C4-2B (cell line): ENCODE results near the gene GCNT3.
"Not testable (repeated sequence)": the region's sequence is repeated elsewhere in the genome, so short reads cannot be mapped to it uniquely, and the experiment has no call there.

ENCODE experiments used
- H3K27ac ChIP-seq: fragments of 450-650 bp; 2 replicates; pipeline ENCODE4 v1.5.1; 2017
- CTCF ChIP-seq: fragments of 450-650 bp; conservative IDR thresholded peaks from 2 replicates; pipeline ENCODE4 v1.5.1; 2017; ENCODE audit warnings: mild to moderate bottlenecking
- ZFX ChIP-seq: fragments of 450-650 bp; IDR thresholded peaks from 2 replicates; pipeline ENCODE4 v1.6.1; 2017

GCNT3 gene

DNA sequence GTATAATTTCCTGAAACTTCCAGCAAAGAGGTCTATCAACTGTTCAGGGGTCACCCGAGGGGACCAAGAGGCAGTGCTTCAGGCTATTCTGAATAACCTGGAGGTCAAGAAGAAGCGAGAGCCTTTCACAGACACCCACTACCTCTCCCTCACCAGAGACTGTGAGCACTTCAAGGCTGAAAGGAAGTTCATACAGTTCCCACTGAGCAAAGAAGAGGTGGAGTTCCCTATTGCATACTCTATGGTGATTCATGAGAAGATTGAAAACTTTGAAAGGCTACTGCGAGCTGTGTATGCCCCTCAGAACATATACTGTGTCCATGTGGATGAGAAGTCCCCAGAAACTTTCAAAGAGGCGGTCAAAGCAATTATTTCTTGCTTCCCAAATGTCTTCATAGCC is 6.8 kb downstream of the GCNT3 start:
- TF ChIP-seq ZFX, result no peak
- no peak for TF ChIP-seq CTCF

GRCh38 chr15:59622289-59622688 is 10.7 kb downstream of the GCNT3 start:
- H3K27ac ChIP-seq, result no peak overlapping the region
- TF ChIP-seq CTCF (peak; percentile 49), ZFX (no peak)

More for the DNA sequence above, 6.8 kb downstream of the GCNT3 start:
- H3K27ac ChIP-seq, result no peak overlapping the region

- TF ChIP-seq CTCF (peak; percentile 51), ZFX (no peak)
- H3K27ac ChIP-seq, result no peak overlapping the region
Observed at GRCh38 chr15:59632714-59633113, 21.1 kb downstream of the GCNT3 start.

- H3K27ac ChIP-seq, result no peak overlapping the region
- TF ChIP-seq CTCF (no peak), ZFX (no peak)
Observed at GRCh38 chr15:59636184-59636583, 24.6 kb downstream of the GCNT3 start.

- TF ChIP-seq CTCF, result peak; percentile 40
- H3K27ac ChIP-seq, result not testable (repeated sequence)
Observed at GRCh38 chr15:59637507-59637906, 25.9 kb downstream of the GCNT3 start.

GRCh38 chr15:59642351-59642750 is 30.8 kb downstream of the GCNT3 start:
- H3K27ac ChIP-seq, result no peak overlapping the region
- TF ChIP-seq CTCF (peak; percentile 44), ZFX (no peak)

DNA sequence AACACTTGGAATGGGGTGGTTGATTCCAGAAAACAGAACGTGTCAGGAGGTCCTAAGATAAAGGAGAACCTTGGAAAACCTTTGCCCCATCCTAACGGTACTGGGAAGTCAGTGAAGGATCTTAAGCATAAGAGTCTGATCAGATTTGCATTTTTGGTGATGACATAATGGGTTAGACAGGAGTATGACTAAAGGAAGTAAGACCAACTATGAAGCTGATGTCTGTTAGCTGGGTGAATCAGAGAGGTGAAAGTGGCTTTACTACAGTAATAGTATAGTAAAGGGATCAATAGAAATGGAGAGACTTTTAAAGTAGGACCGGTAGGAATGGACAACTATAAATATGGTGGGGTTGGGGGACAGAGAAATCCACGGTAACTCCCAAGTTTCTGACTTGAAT is 33.2 kb downstream of the GCNT3 start:
- TF ChIP-seq ZFX, result no peak
- no peak for TF ChIP-seq CTCF
- H3K27ac ChIP-seq, result no peak overlapping the region

DNA sequence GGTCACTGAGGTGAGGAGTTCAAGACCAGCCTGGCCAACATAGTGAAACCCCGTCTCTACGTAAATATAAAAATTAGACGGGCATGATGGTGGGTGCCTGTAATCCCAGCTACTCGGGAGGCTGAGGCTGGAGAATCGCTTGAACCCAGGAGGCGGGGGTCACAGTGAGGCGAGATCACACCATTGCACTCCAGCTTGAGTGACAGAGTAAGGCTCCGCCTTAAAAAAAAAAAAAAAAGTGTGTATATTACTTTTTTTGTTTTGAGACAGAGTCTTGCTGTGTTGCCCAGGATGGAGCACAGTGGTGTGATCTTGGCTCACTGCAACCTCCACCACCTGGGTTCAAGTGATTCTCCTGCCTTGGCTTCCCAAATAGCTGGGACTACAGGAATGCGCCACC is 34.2 kb downstream of the GCNT3 start:
- not testable (repeated sequence) for H3K27ac ChIP-seq
